Prostate gland (tissue), 2 donors: ENCODE results near the gene CABCOCO1. TPM values are rescaled to one million over a fixed set of nuclear protein-coding genes. Genes with fewer than 3 reads are reported as not detected.

ENCODE experiments used
- DNase-seq: peaks from one replicate; pipeline ENCODE4 v3.0.0-alpha.2; 2019; ENCODE audit warnings: low spot score
- H3K27ac ChIP-seq, 2 donors: fragments of 200-600 bp; sonication (generic); 2 replicates each; pipeline ENCODE4 v1.5.1; 2017 to 2019
- H3K27me3 ChIP-seq: fragments of 200-600 bp; sonication (generic); replicated peaks from 2 replicates; pipeline ENCODE4 v1.5.1; 2019; ENCODE audit not compliant: insufficient read depth
- H3K36me3 ChIP-seq, 2 donors: fragments of 200-600 bp; sonication (generic); 1 replicate in 1 of 2; 2 replicates in 1 of 2; pipeline versions ENCODE4 v1.5.1 to v1.8.1; 2017 to 2019
- H3K4me1 ChIP-seq: fragments of 200-600 bp; sonication (generic); replicated peaks from 2 replicates; pipeline ENCODE4 v1.5.1; 2019
- H3K4me3 ChIP-seq, 2 donors: fragments of 200-600 bp; sonication (generic); 2 replicates each; pipeline ENCODE4 v1.5.1; 2017 to 2019
- H3K9me3 ChIP-seq: fragments of 200-600 bp; sonication (generic); 2 replicates; pipeline ENCODE4 v1.5.1; 2017
- POLR2A ChIP-seq: fragments of 450-650 bp; IDR thresholded peaks from one replicate; pipeline ENCODE4 v1.6.1; 2016; ENCODE audit warnings: antibody characterized with exemption, mild to moderate bottlenecking
- POLR2AphosphoS5 ChIP-seq: sonication (generic); formaldehyde crosslinking; IDR thresholded peaks from one replicate; pipeline ENCODE4 v1.6.1; 2017; ENCODE audit warnings: antibody characterized with exemption
- WGBS: methylation state at CpG from one replicate; pipeline ENCODE4 v1.1.5; 2018; 5-methylcytosine and 5-hydroxymethylcytosine counted together
- intact Hi-C: fragments of 100-400 bp; cut with DNase I; formaldehyde crosslinking; loops from one replicate; pipeline ENCODE4 v1.14.2; 2022
- total RNA-seq, 2 donors: library from RNA; depleted of rRNA; stranded (reverse); fragments of >200 nt; gene quantifications; one replicate each; pipeline ENCODE4 v1.1.0, GENCODE V29; 2016
- TF ChIP-seq, protein P1 (sequence below), 4 experiments: fragments of 200-600 bp in 2 of 4; fragments of 450-650 bp in 2 of 4; sonication (generic) in 2 of 4; IDR thresholded peaks; 1 replicate in 3 of 4; 2 replicates in 1 of 4; pipeline ENCODE4 v1.5.1; 2016 to 2019; ENCODE audit warnings: antibody characterized with exemption in 4 of 4, mild to moderate bottlenecking in 2 of 4, moderate library complexity in 2 of 4

Gene CABCOCO1
- total RNA-seq, 2 donors from 2014 or later, result 1.0 to 1.9 TPM

DNA sequence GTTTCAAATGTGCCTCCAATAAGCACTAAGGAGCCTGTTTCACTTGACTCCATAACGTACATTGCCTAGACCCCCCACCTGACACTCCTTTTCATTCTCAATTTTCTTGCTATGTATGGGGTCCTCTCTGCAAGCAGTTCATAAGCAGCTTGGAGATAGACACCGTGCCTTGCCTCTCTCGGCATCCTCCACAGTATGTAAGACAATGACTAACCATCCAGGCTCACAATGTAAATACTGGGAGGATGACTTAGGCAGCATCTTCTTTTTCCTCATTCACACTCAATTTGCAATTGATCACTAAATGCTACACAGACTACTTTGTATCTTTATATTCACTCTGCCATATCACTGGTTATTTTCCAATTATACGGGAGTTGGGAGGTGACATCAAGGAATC is 22.8 kb upstream of the CABCOCO1 start:
- 78% methylated on average over 4 of the region's 4 CpGs for WGBS

DNA sequence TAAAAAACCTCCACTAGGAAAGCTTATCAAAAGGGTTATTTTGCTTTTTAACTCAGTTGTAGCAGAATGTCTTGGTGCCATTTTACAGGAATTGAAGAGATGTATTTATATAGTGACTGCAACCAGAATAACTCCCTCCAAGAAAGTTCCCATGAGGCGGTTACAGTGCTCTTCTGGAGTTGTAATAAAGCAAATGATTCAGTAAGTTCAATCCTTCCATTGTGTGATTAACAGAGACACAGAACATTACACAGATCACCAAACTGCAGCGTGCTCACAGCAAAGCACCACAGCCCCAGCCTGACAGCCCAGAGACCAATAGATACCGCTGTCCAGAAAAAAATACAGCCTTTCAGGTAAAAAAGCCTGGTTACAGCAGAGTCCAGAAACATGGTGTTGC is 21.9 kb upstream of the CABCOCO1 start:
- WGBS, result 98% methylated on average over 3 of the region's 3 CpGs
- H3K36me3 ChIP-seq, result no peaks in the 10 kb centered on the region
- no peaks in the 10 kb centered on the region for H3K4me1 ChIP-seq
- H3K4me3 ChIP-seq, result no peak overlapping the region
- no peak for DNase-seq
- no peaks in the 10 kb centered on the region for H3K27me3 ChIP-seq
- intact Hi-C loops, result no loop called here
- H3K9me3 ChIP-seq, result no peaks in the 10 kb centered on the region
- H3K27ac ChIP-seq, result no peak overlapping the region
- TF ChIP-seq, protein P1, sequence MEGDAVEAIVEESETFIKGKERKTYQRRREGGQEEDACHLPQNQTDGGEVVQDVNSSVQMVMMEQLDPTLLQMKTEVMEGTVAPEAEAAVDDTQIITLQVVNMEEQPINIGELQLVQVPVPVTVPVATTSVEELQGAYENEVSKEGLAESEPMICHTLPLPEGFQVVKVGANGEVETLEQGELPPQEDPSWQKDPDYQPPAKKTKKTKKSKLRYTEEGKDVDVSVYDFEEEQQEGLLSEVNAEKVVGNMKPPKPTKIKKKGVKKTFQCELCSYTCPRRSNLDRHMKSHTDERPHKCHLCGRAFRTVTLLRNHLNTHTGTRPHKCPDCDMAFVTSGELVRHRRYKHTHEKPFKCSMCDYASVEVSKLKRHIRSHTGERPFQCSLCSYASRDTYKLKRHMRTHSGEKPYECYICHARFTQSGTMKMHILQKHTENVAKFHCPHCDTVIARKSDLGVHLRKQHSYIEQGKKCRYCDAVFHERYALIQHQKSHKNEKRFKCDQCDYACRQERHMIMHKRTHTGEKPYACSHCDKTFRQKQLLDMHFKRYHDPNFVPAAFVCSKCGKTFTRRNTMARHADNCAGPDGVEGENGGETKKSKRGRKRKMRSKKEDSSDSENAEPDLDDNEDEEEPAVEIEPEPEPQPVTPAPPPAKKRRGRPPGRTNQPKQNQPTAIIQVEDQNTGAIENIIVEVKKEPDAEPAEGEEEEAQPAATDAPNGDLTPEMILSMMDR (IDR thresholded peaks at IDR 0.05), result no peak
- no peak for TF ChIP-seq POLR2AphosphoS5

More for the DNA sequence above, 22.8 kb upstream of the CABCOCO1 start:
- Histone ChIP-seq H3K4me3 (no peak overlapping the region), H3K9me3 (no peaks in the 10 kb centered on the region), H3K36me3 (no peaks in the 10 kb centered on the region), H3K27me3 (no peaks in the 10 kb centered on the region), H3K27ac (no peak overlapping the region), H3K4me1 (no peaks in the 10 kb centered on the region)
- intact Hi-C loops, result no loop called here
- TF ChIP-seq POLR2AphosphoS5 (no peak), POLR2A (no peak)
- TF ChIP-seq, protein P1 (IDR thresholded peaks at IDR 0.05), result no peak
- DNase-seq, result no peak

DNA sequence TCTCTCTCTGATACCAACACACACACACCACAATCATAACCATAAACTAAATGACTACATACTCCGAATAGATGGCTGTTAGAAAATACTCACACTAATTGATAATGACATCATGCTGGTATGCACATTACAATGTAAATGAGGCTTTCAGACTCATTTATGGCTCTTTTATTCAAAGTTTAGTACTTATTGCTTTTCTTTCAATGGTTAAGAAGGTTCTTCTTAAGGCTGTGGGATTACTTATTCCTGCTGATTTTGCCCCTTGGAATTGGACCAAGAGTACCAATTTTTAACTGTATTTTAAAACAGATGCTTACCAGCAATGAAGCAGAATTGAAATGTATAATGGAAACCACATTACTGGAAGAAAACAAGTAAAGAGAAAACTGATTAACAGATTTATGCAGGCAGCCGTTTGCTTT is 20.6 kb upstream of the CABCOCO1 start:
- DNase-seq, result no peak
- intact Hi-C loops, result no loop called here
- 70% methylated on average over 2 of the region's 2 CpGs for whole genome bisulfite sequencing
- TF ChIP-seq POLR2A (no peak), POLR2AphosphoS5 (no peak)
- TF ChIP-seq, protein P1 (IDR thresholded peaks at IDR 0.05), result no peak
- H3K36me3 ChIP-seq, result no peaks in the 10 kb centered on the region
- H3K4me1 ChIP-seq, result no peaks in the 10 kb centered on the region
- no peak overlapping the region for H3K27ac ChIP-seq
- H3K27me3 ChIP-seq, result no peaks in the 10 kb centered on the region
- H3K4me3 ChIP-seq, result no peak overlapping the region
- no peaks in the 10 kb centered on the region for H3K9me3 ChIP-seq

DNA sequence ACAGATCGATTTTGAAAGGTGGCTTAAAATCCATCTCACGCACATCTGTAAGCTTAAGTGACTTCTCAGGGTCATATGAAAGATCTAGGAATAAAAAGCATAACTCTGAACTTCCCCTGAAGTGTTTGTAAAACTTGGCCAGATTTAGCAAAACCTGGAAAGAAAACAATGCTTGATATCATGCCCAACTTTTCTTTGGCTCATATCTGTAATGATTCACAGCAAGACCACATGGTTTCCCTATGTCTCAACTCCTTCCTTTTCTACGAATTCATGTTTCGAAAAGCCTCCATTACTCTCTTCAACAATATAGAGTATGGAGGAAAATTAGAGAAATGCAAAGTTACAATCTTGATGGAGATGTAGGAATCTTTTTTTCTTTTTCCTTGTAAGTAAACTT is 20.1 kb upstream of the CABCOCO1 start:
- TF ChIP-seq POLR2AphosphoS5, result no peak
- TF ChIP-seq, protein P1 (IDR thresholded peaks at IDR 0.05), result no peak
- no peak for TF ChIP-seq POLR2A
- WGBS, result 58% methylated on average over 4 of the region's 4 CpGs
- no peak overlapping the region for H3K27ac ChIP-seq
- H3K36me3 ChIP-seq, result no peaks in the 10 kb centered on the region
- no peaks in the 10 kb centered on the region for H3K4me1 ChIP-seq
- H3K9me3 ChIP-seq, result no peaks in the 10 kb centered on the region
- DNase-seq, result no peak
- no peak overlapping the region for H3K4me3 ChIP-seq
- no peaks in the 10 kb centered on the region for H3K27me3 ChIP-seq
- intact Hi-C loops, result no loop called here

DNA sequence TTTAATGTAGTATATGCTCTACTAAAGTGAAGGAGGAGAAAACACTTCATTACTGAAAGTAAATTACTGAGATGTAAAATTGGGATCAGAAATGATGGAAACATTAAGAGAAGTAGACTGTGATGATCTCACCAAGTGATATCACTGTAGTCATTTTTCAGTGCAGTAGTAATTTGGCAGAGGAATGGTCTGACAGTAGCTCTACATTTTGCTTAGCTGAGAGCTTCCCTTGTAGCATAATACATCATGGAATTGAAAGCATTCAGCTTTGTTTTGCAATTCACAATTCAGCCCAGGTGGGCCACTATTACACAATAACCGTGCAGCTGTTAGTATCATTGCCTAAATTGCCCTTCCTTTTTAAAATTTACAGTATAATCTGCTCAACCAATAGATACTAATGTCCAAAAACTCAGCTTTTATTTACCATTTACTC is 19.4 kb upstream of the CABCOCO1 start:
- Histone ChIP-seq H3K27ac (no peak overlapping the region), H3K27me3 (no peaks in the 10 kb centered on the region), H3K36me3 (no peaks in the 10 kb centered on the region), H3K4me3 (no peak overlapping the region), H3K4me1 (no peaks in the 10 kb centered on the region), H3K9me3 (no peaks in the 10 kb centered on the region)
- WGBS, result 54% methylated on average over 1 of the region's 1 CpG
- intact Hi-C loops, result no loop called here
- no peak for TF ChIP-seq POLR2A
- TF ChIP-seq, protein P1 (IDR thresholded peaks at IDR 0.05), result no peak
- no peak for TF ChIP-seq POLR2AphosphoS5
- DNase-seq, result no peak
